Tibial nerve (tissue), 3 donors: ENCODE data around the gene IZUMO1.

Experiments used
- POLR2A ChIP-seq, 2 donors: fragments of 450-650 bp; IDR thresholded peaks; one replicate each; pipeline ENCODE4 v1.6.1; 2017; ENCODE audit warnings: antibody characterized with exemption in 2 of 2, mild to moderate bottlenecking in 2 of 2, moderate library complexity in 2 of 2
- TF ChIP-seq, protein P1 (sequence below), 5 experiments: fragments of 200-600 bp in 3 of 5; fragments of 450-650 bp in 2 of 5; sonication (generic) in 3 of 5; IDR thresholded peaks; one replicate each; pipeline ENCODE4 v1.5.1; 2016 to 2019; ENCODE audit warnings: antibody characterized with exemption in 5 of 5, mild to moderate bottlenecking in 3 of 5, moderate library complexity in 2 of 5

DNA sequence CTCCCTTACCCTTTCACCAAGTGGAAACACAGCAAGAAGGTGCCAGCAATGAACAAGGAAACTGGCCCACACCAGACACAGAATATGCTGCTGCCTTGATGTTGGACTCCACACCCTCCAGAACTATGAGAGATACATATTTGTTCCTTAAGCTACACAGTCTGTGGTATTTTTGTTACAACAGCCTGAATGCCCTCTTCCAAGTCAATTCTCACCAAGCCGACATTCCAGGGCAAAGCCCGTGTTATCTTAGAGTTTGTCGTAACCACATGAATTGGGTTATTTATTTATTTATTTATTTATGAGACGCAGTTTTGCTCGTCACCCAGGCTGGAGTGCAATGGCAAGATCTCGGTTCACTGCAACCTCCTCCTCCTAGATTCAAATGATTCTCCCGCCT lies 23.6 kb upstream of the IZUMO1 start:
- TF ChIP-seq, protein P1, sequence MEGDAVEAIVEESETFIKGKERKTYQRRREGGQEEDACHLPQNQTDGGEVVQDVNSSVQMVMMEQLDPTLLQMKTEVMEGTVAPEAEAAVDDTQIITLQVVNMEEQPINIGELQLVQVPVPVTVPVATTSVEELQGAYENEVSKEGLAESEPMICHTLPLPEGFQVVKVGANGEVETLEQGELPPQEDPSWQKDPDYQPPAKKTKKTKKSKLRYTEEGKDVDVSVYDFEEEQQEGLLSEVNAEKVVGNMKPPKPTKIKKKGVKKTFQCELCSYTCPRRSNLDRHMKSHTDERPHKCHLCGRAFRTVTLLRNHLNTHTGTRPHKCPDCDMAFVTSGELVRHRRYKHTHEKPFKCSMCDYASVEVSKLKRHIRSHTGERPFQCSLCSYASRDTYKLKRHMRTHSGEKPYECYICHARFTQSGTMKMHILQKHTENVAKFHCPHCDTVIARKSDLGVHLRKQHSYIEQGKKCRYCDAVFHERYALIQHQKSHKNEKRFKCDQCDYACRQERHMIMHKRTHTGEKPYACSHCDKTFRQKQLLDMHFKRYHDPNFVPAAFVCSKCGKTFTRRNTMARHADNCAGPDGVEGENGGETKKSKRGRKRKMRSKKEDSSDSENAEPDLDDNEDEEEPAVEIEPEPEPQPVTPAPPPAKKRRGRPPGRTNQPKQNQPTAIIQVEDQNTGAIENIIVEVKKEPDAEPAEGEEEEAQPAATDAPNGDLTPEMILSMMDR (IDR thresholded peaks at IDR 0.05) = no peak
- no peak for TF ChIP-seq POLR2A (IDR thresholded peaks at IDR 0.05)
